Erythroblast (primary cell): ENCODE results near the gene FGF5.

Source experiments
- GATA1 ChIP-seq: IDR thresholded peaks from 2 replicates; pipeline ENCODE4 v1.6.1; 2011; ENCODE audit warnings: low read depth, mild to moderate bottlenecking, control low read depth, low read length, moderate library complexity
- POLR2A ChIP-seq: IDR thresholded peaks from 2 replicates; pipeline ENCODE4 v1.6.1; 2011; ENCODE audit warnings: mild to moderate bottlenecking, low read length

GRCh38 chr4:80286451-80286850, 20.0 kb downstream of the FGF5 start:
- TF ChIP-seq POLR2A (no peak), GATA1 (no peak)
